Measurements from ENCODE around the gene DENND5A. TPM values are rescaled to one million over a fixed set of nuclear protein-coding genes. Genes with fewer than 3 reads are reported as not detected.

The DENND5A gene
- total RNA-seq, 4 donors from 2014 or later = 13.8 to 56.3 (median 23.4) TPM

- WGBS, 2 donors = 90 to 97% methylated on average over 5 of the region's 5 CpGs
Measured at GRCh38 chr11:9096427-9096826, 168.7 kb downstream of the DENND5A start.

DNA sequence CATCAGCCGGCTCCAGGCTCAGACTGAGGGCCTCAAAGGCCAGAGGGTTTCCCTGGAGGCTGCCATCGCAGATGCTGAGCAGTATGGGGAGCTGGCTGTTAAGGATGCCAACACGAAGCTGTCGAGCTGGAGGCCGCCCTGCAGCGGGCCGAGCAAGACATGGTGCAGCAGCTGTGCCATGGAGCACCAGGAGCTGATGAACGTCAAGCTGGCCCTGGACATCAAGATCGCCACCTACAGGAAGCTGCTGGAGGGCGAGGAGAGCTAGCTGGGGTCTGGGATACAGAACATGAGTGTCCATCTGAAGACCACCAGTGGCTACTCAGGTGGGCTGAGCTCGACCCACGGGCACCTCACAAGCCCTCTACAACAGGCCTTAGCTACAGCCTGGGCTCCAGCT, 169.7 kb downstream of the DENND5A start:
- 89 to 92% methylated on average over 4 to 12 of the region's 12 CpGs for WGBS, 2 donors
- no peak for DNase-seq
- Histone ChIP-seq H3K4me3 (no peak overlapping the region), H3K4me1 (peaks cover 0 to 17% (median 10%) of the 10 kb centered on the region in 3 donors), H3K27me3 (peaks cover 0 to 32% (median 0%) of the 10 kb centered on the region in 4 donors), H3K27ac (no peak overlapping the region), H3K9me3 (no peaks in the 10 kb centered on the region), H3K36me3 (no peaks in the 10 kb centered on the region)
- intact Hi-C loops (cut with DNase I) = no loop called here
- TF ChIP-seq CTCF (IDR thresholded peaks at IDR 0.05) (no peak), POLR2A (IDR thresholded peaks at IDR 0.05) (no peak)

More at GRCh38 chr11:9096427-9096826, 168.7 kb downstream of the DENND5A start:
- Histone ChIP-seq H3K4me1 (peaks cover 0 to 7% (median 4%) of the 10 kb centered on the region in 3 donors), H3K4me3 (no peak overlapping the region), H3K27ac (no peak overlapping the region), H3K27me3 (peaks cover 0 to 22% (median 0%) of the 10 kb centered on the region in 4 donors), H3K36me3 (no peaks in the 10 kb centered on the region), H3K9me3 (no peaks in the 10 kb centered on the region)
- no peak for TF ChIP-seq CTCF (IDR thresholded peaks at IDR 0.05)
- no peak for TF ChIP-seq POLR2A (IDR thresholded peaks at IDR 0.05)
- no peak for DNase-seq
- intact Hi-C loops (cut with DNase I) = no loop called here

DNA sequence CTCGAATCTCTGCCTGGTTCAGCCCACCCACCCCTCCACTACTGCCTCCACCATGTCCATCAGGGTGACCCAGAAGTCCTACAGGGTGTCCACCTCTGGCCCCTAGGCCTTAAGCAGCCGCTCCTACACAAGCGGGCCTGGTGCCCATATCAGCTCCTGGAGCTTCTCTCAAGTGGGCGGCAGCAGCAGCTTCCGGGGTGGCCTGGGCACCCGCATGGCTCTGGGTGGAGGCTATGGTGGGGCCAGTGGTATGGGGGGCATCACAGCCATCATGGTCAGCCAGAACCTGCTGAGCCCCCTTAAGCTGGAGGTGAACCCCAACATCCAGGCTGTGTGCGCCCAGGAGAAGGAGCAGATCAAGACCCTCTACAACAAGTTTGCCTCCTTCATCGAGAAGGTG, 170.7 kb downstream of the DENND5A start:
- H3K4me3 ChIP-seq = no peak overlapping the region
- no peak for DNase-seq
- no peak overlapping the region for H3K27ac ChIP-seq
- TF ChIP-seq POLR2A (IDR thresholded peaks at IDR 0.05) = no peak
- no peak for TF ChIP-seq CTCF (IDR thresholded peaks at IDR 0.05)
- peaks cover 0 to 23% (median 10%) of the 10 kb centered on the region in 3 donors for H3K4me1 ChIP-seq
- H3K27me3 ChIP-seq = peaks cover 0 to 41% (median 0%) of the 10 kb centered on the region in 4 donors
- no peaks in the 10 kb centered on the region for H3K9me3 ChIP-seq
- H3K36me3 ChIP-seq = no peaks in the 10 kb centered on the region
- intact Hi-C loops (cut with DNase I) = no loop called here
- 73 to 90% methylated on average over 1 to 5 of the region's 8 CpGs for WGBS, 2 donors

DNA sequence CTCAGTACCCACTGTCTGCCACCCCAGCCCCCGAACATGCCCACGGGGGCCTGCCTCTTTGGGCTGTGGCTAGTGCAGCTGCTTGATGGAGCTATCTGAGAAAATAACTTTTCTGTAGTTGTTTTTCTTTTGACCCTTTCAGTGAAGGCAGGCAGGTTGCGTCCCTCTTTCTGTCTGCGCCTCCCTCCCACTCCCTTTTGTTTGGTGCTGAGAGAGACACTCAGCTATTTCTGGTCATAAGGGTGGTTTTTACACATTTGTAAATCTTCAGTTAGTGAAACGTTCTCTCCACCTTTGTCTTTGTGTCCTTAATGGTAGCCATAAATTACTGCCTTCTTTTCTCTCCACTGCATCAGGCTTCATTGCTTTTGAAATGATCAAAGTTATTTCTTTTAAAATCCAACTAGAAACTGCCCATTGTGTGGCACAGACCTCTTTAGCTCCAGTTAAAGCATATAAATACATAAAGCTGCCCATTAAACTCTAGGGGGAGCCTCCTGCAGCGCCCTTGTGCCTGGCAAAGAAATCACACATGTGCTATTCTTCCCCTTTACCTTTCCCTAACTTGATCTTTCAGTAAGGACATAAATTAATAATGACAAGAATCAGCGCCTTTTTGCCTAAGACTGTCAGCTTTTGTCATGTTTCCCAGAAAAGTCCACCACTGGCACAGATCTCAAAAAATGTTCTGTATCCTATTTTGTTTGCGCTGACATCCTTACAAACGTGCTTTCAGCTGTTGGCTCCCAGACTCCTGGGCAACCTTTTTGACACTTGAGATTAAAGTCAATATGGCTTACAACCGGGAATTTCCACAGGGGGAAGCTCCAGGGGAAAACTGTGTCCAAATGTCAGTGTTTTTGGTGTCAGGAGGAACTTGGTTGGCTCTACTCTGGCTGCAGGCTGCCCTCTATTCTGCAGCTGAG, 172.0 kb downstream of the DENND5A start:
- H3K4me1 ChIP-seq = peaks cover 0 to 24% (median 10%) of the 10 kb centered on the region in 3 donors
- TF ChIP-seq CTCF (IDR thresholded peaks at IDR 0.05) (peak in 2 of 6 experiments; percentile 18 to 26), POLR2A (IDR thresholded peaks at IDR 0.05) (no peak)
- H3K27me3 ChIP-seq = peaks cover 0 to 41% (median 0%) of the 10 kb centered on the region in 4 donors
- no peak overlapping the region for H3K27ac ChIP-seq
- H3K36me3 ChIP-seq = no peaks in the 10 kb centered on the region
- intact Hi-C loops (cut with DNase I) = no loop called here
- H3K9me3 ChIP-seq = no peaks in the 10 kb centered on the region
- 63% methylated on average over 10 of the region's 10 CpGs for WGBS, 2 donors
- H3K4me3 ChIP-seq = no peak overlapping the region
- DNase-seq = no peak

- intact Hi-C loops (cut with DNase I) = no loop called here
- Histone ChIP-seq H3K27ac (no peak overlapping the region), H3K4me1 (peaks cover 0 to 24% (median 10%) of the 10 kb centered on the region in 3 donors), H3K9me3 (no peaks in the 10 kb centered on the region), H3K36me3 (no peaks in the 10 kb centered on the region), H3K27me3 (peaks cover 0 to 41% (median 0%) of the 10 kb centered on the region in 4 donors), H3K4me3 (peak overlapping the region in 3 of 4 donors; percentile 42 to 75 (median 60))
- 50% methylated on average over 1 of the region's 4 CpGs; no CpG with 5 or more reads in 1 of the 2 donors for WGBS, 2 donors
- DNase-seq = no peak
- no peak for TF ChIP-seq POLR2A (IDR thresholded peaks at IDR 0.05)
- no peak for TF ChIP-seq CTCF (IDR thresholded peaks at IDR 0.05)
Measured at GRCh38 chr11:9092072-9092471, 173.1 kb downstream of the DENND5A start.

Data from esophagus squamous epithelium (tissue), 5 donors.